Calu3 (cell line): ENCODE measurements around the gene ARID5B. TPM values are rescaled to one million over a fixed set of nuclear protein-coding genes. Genes with fewer than 3 reads are reported as not detected.

Source experiments
- BruUV-seq: library from RNA; stranded (reverse); fragments of 400-500 nt; replicated peaks from 2 replicates; lab custom pipeline; 2021; lab: Mats Ljungman, UMichigan
- CTCF ChIA-PET: fragments of 300-600 bp; sonication (Branson Sonifier 250); formaldehyde crosslinking; loops from one replicate; lab custom pipeline; 2022; ENCODE audit warnings: antibody characterized with exemption; lab: Charles Lee
- DNase-seq: peaks from one replicate; pipeline ENCODE4 v3.0.0; 2022
- H3K27ac Mint-ChIP-seq: one replicate; pipeline ENCODE4 v1.8.0; 2022; ENCODE audit warnings: mixed read lengths; ENCODE audit not compliant: unreplicated experiment
- H3K27me3 Mint-ChIP-seq: one replicate; pipeline ENCODE4 v1.8.0; 2022; ENCODE audit warnings: mixed read lengths; ENCODE audit not compliant: unreplicated experiment
- H3K36me3 Mint-ChIP-seq: one replicate; pipeline ENCODE4 v1.8.0; 2022; ENCODE audit warnings: mild to moderate bottlenecking, moderate library complexity, mixed read lengths; ENCODE audit not compliant: insufficient read depth, unreplicated experiment
- H3K4me1 Mint-ChIP-seq: one replicate; pipeline ENCODE4 v1.8.0; 2022; ENCODE audit warnings: mild to moderate bottlenecking, low read depth, mixed read lengths; ENCODE audit not compliant: unreplicated experiment
- H3K4me3 Mint-ChIP-seq: one replicate; pipeline ENCODE4 v1.8.0; 2022; ENCODE audit warnings: mild to moderate bottlenecking, low read depth, moderate library complexity, mixed read lengths; ENCODE audit not compliant: unreplicated experiment
- H3K9me3 Mint-ChIP-seq: one replicate; pipeline ENCODE4 v1.8.0; 2022; ENCODE audit warnings: low read depth, mixed read lengths; ENCODE audit not compliant: unreplicated experiment
- CTCF ChIP-seq: fragments of 200-600 bp; IDR thresholded peaks from one replicate; pipeline ENCODE4 v1.8.0; 2022; ENCODE audit warnings: antibody characterized with exemption; ENCODE audit not compliant: unreplicated experiment
- intact Hi-C: fragments of 100-400 bp; cut with micrococcal nuclease; formaldehyde crosslinking; loops from one replicate; pipeline ENCODE4 v1.10.0; 2022; ENCODE audit not compliant: unreplicated experiment
- total RNA-seq: library from RNA; stranded (reverse); gene quantifications from 2 replicates; pipeline ENCODE4 v1.2.3, GENCODE V29; 2022

Gene ARID5B
- total RNA-seq, 1 experiment from 2014 or later = 10.0 TPM

GRCh38 chr10:61896854-61897661 is 4.4 kb upstream of the ARID5B start:
- H3K27me3 Mint-ChIP-seq = no peaks in the 10 kb centered on the region
- peaks cover 27% of the 10 kb centered on the region for H3K36me3 Mint-ChIP-seq
- peaks cover 37% of the 10 kb centered on the region for H3K4me1 Mint-ChIP-seq
- H3K27ac Mint-ChIP-seq = no peak overlapping the region
- CTCF ChIA-PET = interaction anchor here (0.6 to 2.2 kb wide), 17 partner anchors 8 to 348 kb away, joined by 3 to 13 read pairs (median 3); no protein-coding TSS in a partner anchor
- peak; percentile 75 for TF ChIP-seq CTCF
- no peaks in the 10 kb centered on the region for H3K9me3 Mint-ChIP-seq
- H3K4me3 Mint-ChIP-seq = peak overlapping the region; percentile 42
- DNase-seq = peak; percentile 71
- intact Hi-C loops = loop anchor here (10.0 kb wide), 1 partner anchor 1082 kb away; no protein-coding TSS in a partner anchor
- no TSS peak for BruUV-seq

GRCh38 chr10:61897671-61898434 is 3.6 kb upstream of the ARID5B start:
- no TSS peak for BruUV-seq
- peak overlapping the region; percentile 42 for H3K4me3 Mint-ChIP-seq
- H3K4me1 Mint-ChIP-seq = peaks cover 37% of the 10 kb centered on the region
- intact Hi-C loops = loop anchor here (10.0 kb wide), 1 partner anchor 1083 kb away; no protein-coding TSS in a partner anchor
- H3K9me3 Mint-ChIP-seq = no peaks in the 10 kb centered on the region
- H3K36me3 Mint-ChIP-seq = peaks cover 35% of the 10 kb centered on the region
- CTCF ChIA-PET = interaction anchor here (0.8 to 2.2 kb wide), 8 partner anchors 11 to 147 kb away, joined by 3 to 13 read pairs (median 4); no protein-coding TSS in a partner anchor
- H3K27ac Mint-ChIP-seq = no peak overlapping the region
- peak; percentile 43 for DNase-seq
- TF ChIP-seq CTCF = no peak
- H3K27me3 Mint-ChIP-seq = no peaks in the 10 kb centered on the region

DNA sequence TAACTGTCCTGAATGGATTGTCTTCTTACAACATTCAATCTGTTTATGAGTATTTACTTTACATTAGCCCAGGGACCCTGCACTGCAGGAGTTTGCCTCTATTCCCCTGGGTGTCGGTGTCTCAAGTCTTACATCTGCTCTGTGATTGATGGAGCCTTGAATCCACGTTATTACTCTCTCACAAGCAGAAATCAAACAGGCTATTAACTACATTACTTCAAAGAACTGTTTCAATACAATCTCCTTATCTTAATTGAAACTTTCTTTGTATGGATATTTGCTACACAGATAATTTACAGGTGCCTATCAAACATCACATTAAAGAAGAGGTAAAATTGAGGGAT is 3.1 kb upstream of the ARID5B start:
- no peak for TF ChIP-seq CTCF
- no peak for DNase-seq
- CTCF ChIA-PET = interaction anchor here (0.8 to 0.9 kb wide), 2 partner anchors 95 to 139 kb away, joined by 3 read pairs; no protein-coding TSS in a partner anchor
- H3K9me3 Mint-ChIP-seq = no peaks in the 10 kb centered on the region
- H3K36me3 Mint-ChIP-seq = peaks cover 41% of the 10 kb centered on the region
- H3K4me3 Mint-ChIP-seq = no peak overlapping the region
- H3K27ac Mint-ChIP-seq = no peak overlapping the region
- BruUV-seq = no TSS peak
- intact Hi-C loops = loop anchor here (10.0 kb wide), 1 partner anchor 1084 kb away; no protein-coding TSS in a partner anchor
- peaks cover 37% of the 10 kb centered on the region for H3K4me1 Mint-ChIP-seq
- H3K27me3 Mint-ChIP-seq = no peaks in the 10 kb centered on the region

- Mint-ChIP-seq H3K27ac (no peak overlapping the region), H3K36me3 (peaks cover 48% of the 10 kb centered on the region), H3K4me1 (peaks cover 38% of the 10 kb centered on the region), H3K4me3 (no peak overlapping the region), H3K9me3 (no peaks in the 10 kb centered on the region), H3K27me3 (no peaks in the 10 kb centered on the region)
- TF ChIP-seq CTCF = no peak
- intact Hi-C loops = loop anchor here (10.0 kb wide), 1 partner anchor 1084 kb away; no protein-coding TSS in a partner anchor
- CTCF ChIA-PET = interaction anchor here (1.1 kb wide), 1 partner anchor 139 kb away, joined by 3 read pairs; no protein-coding TSS in a partner anchor
- no TSS peak for BruUV-seq
- DNase-seq = no peak
Observed at GRCh38 chr10:61899069-61899531, 2.4 kb upstream of the ARID5B start.
